HCT116 (cell line): ENCODE results near the gene UPB1.

Source experiments
- CTCF ChIP-seq, 3 experiments: fragments of 200-600 bp in 1 of 3; sonication (generic) in 1 of 3; IDR thresholded peaks in 2 of 3; conservative IDR thresholded peaks in 1 of 3; 2 replicates each; pipeline ENCODE4 v1.5.1; 2012 to 2017; ENCODE audit warnings: low read depth in 2 of 3, low read length in 2 of 3, antibody characterized with exemption in 1 of 3, borderline replicate concordance in 1 of 3, control low read depth in 1 of 3, mild to moderate bottlenecking in 1 of 3, mixed read lengths in 1 of 3, mixed run types in 1 of 3, moderate library complexity in 1 of 3; ENCODE audit not compliant: insufficient read depth in 1 of 3
- EZH2 ChIP-seq: fragments of 200-600 bp; sonication (generic); IDR thresholded peaks from 2 replicates; pipeline ENCODE4 v1.6.1; 2017; ENCODE audit warnings: antibody characterized with exemption, mixed run types
- EZH2phosphoT487 ChIP-seq: fragments of 200-600 bp; IDR thresholded peaks from 2 replicates; pipeline ENCODE4 v1.6.1; 2018; ENCODE audit warnings: antibody characterized with exemption, borderline replicate concordance
- POLR2A ChIP-seq: IDR thresholded peaks from 2 replicates; pipeline ENCODE4 v1.7.0; 2011; ENCODE audit warnings: borderline replicate concordance; ENCODE audit not compliant: insufficient read depth, insufficient read length; ENCODE audit errors: extremely low read depth
- RAD21 ChIP-seq: IDR thresholded peaks from 2 replicates; pipeline ENCODE4 v1.6.1; 2012; ENCODE audit warnings: low read depth, mild to moderate bottlenecking
- TCF7L2 ChIP-seq: IDR thresholded peaks from 2 replicates; pipeline ENCODE4 v1.7.0; 2011; ENCODE audit warnings: borderline replicate concordance, inconsistent platforms; ENCODE audit not compliant: insufficient read depth, insufficient read length; ENCODE audit errors: extremely low read depth
- YY1 ChIP-seq: IDR thresholded peaks from 2 replicates; pipeline ENCODE4 v1.6.1; 2011; ENCODE audit warnings: low read length, low read depth, moderate library complexity, mild to moderate bottlenecking; ENCODE audit not compliant: insufficient replicate concordance; ENCODE audit errors: extremely low read depth
- ZBTB33 ChIP-seq: IDR thresholded peaks from 2 replicates; pipeline ENCODE4 v1.6.1; 2011; ENCODE audit warnings: mild to moderate bottlenecking, low read length, moderate library complexity; ENCODE audit not compliant: insufficient replicate concordance; ENCODE audit errors: extremely low read depth

- no peak for TF ChIP-seq YY1
- TF ChIP-seq TCF7L2: no peak
- TF ChIP-seq POLR2A: no peak
- no peak for TF ChIP-seq CTCF (IDR thresholded peaks at IDR 0.05 in 2 of 3, conservative IDR thresholded peaks at IDR 0.05 in 1 of 3; ENCODE audit: borderline replicate concordance in 1 of 3, insufficient read depth in 1 of 3, low read depth in 2 of 3, low read length in 2 of 3)
- no peak for TF ChIP-seq EZH2
- no peak for TF ChIP-seq RAD21
- no peak for TF ChIP-seq ZBTB33
- no peak for TF ChIP-seq EZH2phosphoT487
These were observed 12.1 kb upstream of the UPB1 start for GRCh38 chr22:24482998-24483397.
